Type B pancreatic cell (in vitro differentiated cells): Measurements from ENCODE around the gene MREG. TPM values are rescaled to one million over a fixed set of nuclear protein-coding genes. Genes with fewer than 3 reads are reported as not detected.

Experiments
- DNase-seq: peaks from one replicate; pipeline ENCODE4 v3.0.0; 2021; ENCODE audit warnings: mixed read lengths; ENCODE audit not compliant: unreplicated experiment; ENCODE audit errors: extremely low spot score
- H3K27ac Mint-ChIP-seq: 2 replicates; pipeline ENCODE4 v1.8.0; 2021; ENCODE audit warnings: mild to moderate bottlenecking, mixed read lengths
- H3K27me3 Mint-ChIP-seq: 2 replicates; pipeline ENCODE4 v1.8.0; 2021; ENCODE audit warnings: mixed read lengths
- H3K36me3 Mint-ChIP-seq: 2 replicates; pipeline ENCODE4 v1.8.0; 2021; ENCODE audit warnings: mixed read lengths
- H3K4me1 Mint-ChIP-seq: one replicate; pipeline ENCODE4 v1.8.0; 2021; ENCODE audit warnings: mixed read lengths; ENCODE audit not compliant: unreplicated experiment
- H3K4me3 Mint-ChIP-seq: 2 replicates; pipeline ENCODE4 v1.8.0; 2021; ENCODE audit warnings: mild to moderate bottlenecking, mixed read lengths
- H3K9me3 Mint-ChIP-seq: 2 replicates; pipeline ENCODE4 v1.8.0; 2021; ENCODE audit warnings: mixed read lengths
- CTCF ChIP-seq: fragments of 200-600 bp; sonication (generic); conservative IDR thresholded peaks from 2 replicates; pipeline ENCODE4 v1.5.0; 2021; ENCODE audit warnings: antibody characterized with exemption, mild to moderate bottlenecking
- long read RNA-seq: library from polyadenylated mRNA; unstranded; transcript quantifications from one replicate; pipeline ENCODE4 v2.0.0, GENCODE V29; 2020
- total RNA-seq: library from RNA; stranded (reverse); gene quantifications from 2 replicates; pipeline ENCODE4 v1.2.1, GENCODE V29; 2021; ENCODE audit warnings: low replicate concordance

MREG gene
- 15.7 and 21.2 TPM in 2 replicates for total RNA-seq
- long read RNA-seq, partial matches to known transcripts: 1 of 3 reads
- long read RNA-seq, other reads (novel, unspliced or antisense): 2 of 3 reads

- Mint-ChIP-seq H3K4me3 (peak within 1 kb of the TSS; percentile 91), H3K27me3 (no peaks in the 10 kb centered on the region), H3K27ac (peak within 1 kb of the TSS; percentile 77), H3K36me3 (peaks cover 4% of the 10 kb centered on the region), H3K4me1 (peaks cover 4% of the 10 kb centered on the region), H3K9me3 (no peaks in the 10 kb centered on the region)
- peak; percentile 82 for TF ChIP-seq CTCF
- peak; percentile 87 for DNase-seq
These were observed at the start of gene MREG for GRCh38 chr2:216013080-216013909. Gene MREG, minus strand, starts transcription at chr2:216013551. Its CDS starts 224 bp downstream, at chr2:216013327.

GRCh38 chr2:216059233-216059834, 46.0 kb upstream of the MREG start:
- Mint-ChIP-seq H3K36me3 (peaks cover 8% of the 10 kb centered on the region), H3K9me3 (no peaks in the 10 kb centered on the region), H3K27me3 (no peaks in the 10 kb centered on the region), H3K4me3 (no peak overlapping the region), H3K4me1 (peaks cover 19% of the 10 kb centered on the region), H3K27ac (no peak overlapping the region)
- no peak for DNase-seq
- peak; percentile 60 for TF ChIP-seq CTCF

DNA sequence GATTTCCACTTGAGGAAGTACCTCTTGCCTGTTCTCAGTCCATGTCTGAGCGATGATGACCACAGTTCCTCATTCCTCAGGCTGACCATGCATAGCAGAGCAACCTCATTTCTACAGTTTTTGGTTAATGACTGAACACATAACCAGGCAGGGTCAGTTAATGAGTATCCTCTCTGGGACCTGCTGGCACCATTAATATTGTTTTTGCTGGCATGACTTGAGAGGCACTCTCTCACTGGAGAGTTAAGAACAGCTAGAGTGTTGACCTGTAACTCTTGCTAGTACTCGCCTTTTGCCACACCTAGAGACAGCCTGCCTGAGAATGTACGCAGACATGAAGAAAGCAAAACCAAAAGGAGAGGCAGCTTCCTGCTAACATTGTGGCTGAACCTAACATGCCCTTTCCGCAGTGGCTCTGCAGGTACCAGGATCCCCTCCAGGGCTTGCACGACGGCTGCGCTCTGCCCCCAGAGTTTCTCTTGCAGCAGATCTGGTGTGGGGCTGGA, 44.4 kb upstream of the MREG start:
- TF ChIP-seq CTCF: no peak
- H3K9me3 Mint-ChIP-seq: no peaks in the 10 kb centered on the region
- DNase-seq: no peak
- peaks cover 19% of the 10 kb centered on the region for H3K4me1 Mint-ChIP-seq
- H3K4me3 Mint-ChIP-seq: peak overlapping the region; percentile 38
- H3K36me3 Mint-ChIP-seq: peaks cover 8% of the 10 kb centered on the region
- no peaks in the 10 kb centered on the region for H3K27me3 Mint-ChIP-seq
- H3K27ac Mint-ChIP-seq: peak overlapping the region; percentile 85

DNA sequence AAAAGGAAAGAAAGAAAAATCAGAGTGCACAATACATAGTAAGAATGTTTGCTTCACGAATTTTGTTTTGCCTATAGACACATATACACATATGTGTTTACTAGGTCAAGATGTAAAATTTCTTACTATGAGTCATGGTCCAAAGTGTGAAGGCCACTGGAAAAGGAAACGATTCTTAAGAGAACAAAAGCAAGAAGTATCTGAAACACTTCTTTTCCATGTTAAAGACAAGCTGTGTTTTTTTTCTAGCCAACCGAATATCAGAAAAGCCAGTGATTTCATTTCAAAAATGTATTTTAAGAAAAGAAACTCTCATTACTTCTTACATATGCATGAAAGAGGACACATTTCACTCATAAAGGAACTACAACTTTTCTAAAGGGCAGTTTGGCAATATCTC, 43.4 kb upstream of the MREG start:
- H3K4me3 Mint-ChIP-seq: no peak overlapping the region
- peak overlapping the region; percentile 51 for H3K27ac Mint-ChIP-seq
- peaks cover 19% of the 10 kb centered on the region for H3K4me1 Mint-ChIP-seq
- no peaks in the 10 kb centered on the region for H3K9me3 Mint-ChIP-seq
- H3K36me3 Mint-ChIP-seq: peaks cover 8% of the 10 kb centered on the region
- TF ChIP-seq CTCF: no peak
- no peak for DNase-seq
- no peaks in the 10 kb centered on the region for H3K27me3 Mint-ChIP-seq

DNA sequence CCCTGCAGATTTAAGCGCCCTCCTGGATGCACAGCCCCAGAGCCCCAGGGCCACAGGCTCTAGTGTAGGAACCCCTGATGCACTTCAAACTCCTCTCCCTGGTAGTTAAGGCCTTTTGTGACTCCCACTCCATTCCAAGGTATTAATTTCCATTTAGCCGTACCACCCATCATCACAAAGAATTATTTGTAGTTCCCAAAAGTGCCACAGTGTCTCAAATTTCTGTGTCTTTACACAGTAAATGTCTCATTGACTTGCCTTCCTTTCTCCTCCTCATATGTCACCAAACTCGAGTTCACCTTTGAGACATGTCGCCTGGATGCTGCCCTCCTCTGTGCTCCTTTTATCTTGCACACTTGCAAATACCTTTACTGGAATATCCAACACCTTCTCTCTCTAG, 42.3 kb upstream of the MREG start:
- DNase-seq: no peak
- H3K9me3 Mint-ChIP-seq: no peaks in the 10 kb centered on the region
- H3K4me1 Mint-ChIP-seq: peaks cover 19% of the 10 kb centered on the region
- peaks cover 8% of the 10 kb centered on the region for H3K36me3 Mint-ChIP-seq
- no peak overlapping the region for H3K27ac Mint-ChIP-seq
- no peak overlapping the region for H3K4me3 Mint-ChIP-seq
- TF ChIP-seq CTCF: no peak
- no peaks in the 10 kb centered on the region for H3K27me3 Mint-ChIP-seq
